OCI-LY1 (cell line): ENCODE results near the gene C2orf72.

ENCODE experiments used
- H2AFZ ChIP-seq: fragments of 200-600 bp; sonication (generic), shearing (Covaris generic); 2 replicates; pipeline ENCODE4 v1.6.0; 2014; ENCODE audit warnings: antibody characterized with exemption, mild to moderate bottlenecking, low read length
- H3F3A ChIP-seq: fragments of 200-600 bp; sonication (generic), shearing (Covaris generic); 2 replicates; pipeline ENCODE4 v1.6.0; 2014; ENCODE audit warnings: mild to moderate bottlenecking, antibody characterized with exemption, low read length, moderate library complexity; ENCODE audit not compliant: insufficient read depth
- H3K27ac ChIP-seq: fragments of 200-600 bp; sonication (generic); 2 replicates; pipeline ENCODE4 v1.5.1; 2014; ENCODE audit warnings: low read length, mixed run types, mild to moderate bottlenecking, low read depth; ENCODE audit not compliant: poor library complexity, severe bottlenecking
- H3K27me3 ChIP-seq: fragments of 200-600 bp; sonication (generic); 2 replicates; pipeline ENCODE4 v1.6.0; 2014; ENCODE audit warnings: antibody characterized with exemption, mild to moderate bottlenecking, low read length, moderate library complexity; ENCODE audit not compliant: insufficient read depth
- H3K36me3 ChIP-seq: fragments of 200-600 bp; sonication (generic); 2 replicates; pipeline ENCODE4 v1.6.1; 2014; ENCODE audit warnings: mild to moderate bottlenecking, antibody characterized with exemption, low read length, moderate library complexity, mixed read lengths; ENCODE audit not compliant: insufficient read depth
- H3K4me1 ChIP-seq: fragments of 200-600 bp; sonication (generic); 2 replicates; pipeline ENCODE4 v1.5.1; 2014; ENCODE audit warnings: mild to moderate bottlenecking, low read length, moderate library complexity; ENCODE audit not compliant: insufficient read depth, severe bottlenecking
- H3K4me2 ChIP-seq: fragments of 200-600 bp; sonication (generic), shearing (Covaris generic); 2 replicates; pipeline ENCODE4 v1.6.1; 2014; ENCODE audit warnings: low read length
- H3K4me3 ChIP-seq: fragments of 200-600 bp; sonication (generic); 2 replicates; pipeline ENCODE4 v1.5.1; 2014; ENCODE audit warnings: low read length, low read depth, mild to moderate bottlenecking, mixed read lengths; ENCODE audit not compliant: poor library complexity, severe bottlenecking
- H3K79me2 ChIP-seq: fragments of 200-600 bp; shearing (Covaris generic); 2 replicates; pipeline ENCODE4 v1.6.1; 2016; ENCODE audit warnings: mixed run types, low read length, mixed read lengths; ENCODE audit not compliant: insufficient read depth
- H3K9ac ChIP-seq: fragments of 200-600 bp; sonication (generic), shearing (Covaris generic); 2 replicates; pipeline ENCODE4 v1.6.1; 2014; ENCODE audit warnings: mild to moderate bottlenecking, low read length, mixed read lengths
- H3K9me2 ChIP-seq: fragments of 200-600 bp; sonication (generic), shearing (Covaris generic); 2 replicates; pipeline ENCODE4 v1.6.1; 2014; ENCODE audit warnings: low read depth, mild to moderate bottlenecking, low read length, mixed read lengths
- H3K9me3 ChIP-seq: fragments of 200-600 bp; shearing (Covaris generic); 2 replicates; pipeline ENCODE4 v1.6.1; 2014; ENCODE audit warnings: low read length, mixed read lengths
- H4K20me1 ChIP-seq: fragments of 200-600 bp; sonication (generic), shearing (Covaris generic); 2 replicates; pipeline ENCODE4 v1.6.0; 2016; ENCODE audit warnings: mild to moderate bottlenecking, low read length; ENCODE audit not compliant: insufficient read depth
- CTCF ChIP-seq: fragments of 200-600 bp; sonication (generic), shearing (Covaris generic); IDR thresholded peaks from 2 replicates; pipeline ENCODE4 v1.5.1; 2017; ENCODE audit warnings: mild to moderate bottlenecking, antibody characterized with exemption, low read length, moderate library complexity, mixed read lengths
- EZH2 ChIP-seq: fragments of 200-600 bp; sonication (generic), shearing (Covaris generic); IDR thresholded peaks from 2 replicates; pipeline ENCODE4 v1.8.0; 2017; ENCODE audit warnings: borderline replicate concordance, mixed run types, mild to moderate bottlenecking, antibody characterized with exemption, low read length, moderate library complexity, mixed read lengths

The C2orf72 gene

GRCh38 chr2:231046916-231047273 lies 9.6 kb downstream of the C2orf72 start:
- H3K9ac ChIP-seq: no peak overlapping the region
- no peaks in the 10 kb centered on the region for H4K20me1 ChIP-seq

GRCh38 chr2:231047274-231047922 lies 10.1 kb downstream of the C2orf72 start:
- Histone ChIP-seq H3K27me3 (0 out of 2 replicates have a peak, but pooled peaks cover 3% of the 10 kb centered on the region), H3F3A (no peaks in the 10 kb centered on the region), H2AFZ (no peak overlapping the region), H3K9ac (no peak overlapping the region), H3K9me3 (no peaks in the 10 kb centered on the region), H3K4me1 (peaks cover 3% of the 10 kb centered on the region), H3K9me2 (no peaks in the 10 kb centered on the region), H3K4me3 (no peak overlapping the region), H3K4me2 (no peak overlapping the region), H4K20me1 (no peaks in the 10 kb centered on the region), H3K27ac (no peak overlapping the region), H3K36me3 (no peaks in the 10 kb centered on the region), H3K79me2 (no peaks in the 10 kb centered on the region)
- TF ChIP-seq EZH2: no peak
- TF ChIP-seq CTCF: no peak

More at GRCh38 chr2:231046916-231047273, 9.6 kb downstream of the C2orf72 start:
- Histone ChIP-seq H3K27me3 (0 out of 2 replicates have a peak, but pooled peaks cover 6% of the 10 kb centered on the region), H3K27ac (no peak overlapping the region), H3K9me2 (no peaks in the 10 kb centered on the region), H3F3A (no peaks in the 10 kb centered on the region), H3K4me2 (no peak overlapping the region), H3K79me2 (no peaks in the 10 kb centered on the region), H3K36me3 (no peaks in the 10 kb centered on the region), H2AFZ (no peak overlapping the region), H3K4me3 (no peak overlapping the region), H3K9me3 (no peaks in the 10 kb centered on the region), H3K4me1 (no peaks in the 10 kb centered on the region)
- no peak for TF ChIP-seq EZH2
- no peak for TF ChIP-seq CTCF

GRCh38 chr2:231047923-231048915 lies 10.9 kb downstream of the C2orf72 start:
- H3K9ac ChIP-seq: no peak overlapping the region
- H3K27ac ChIP-seq: no peak overlapping the region
- H3K4me3 ChIP-seq: no peak overlapping the region
- no peaks in the 10 kb centered on the region for H3K36me3 ChIP-seq
- H3K9me2 ChIP-seq: no peaks in the 10 kb centered on the region
- H3F3A ChIP-seq: no peaks in the 10 kb centered on the region
- H4K20me1 ChIP-seq: no peaks in the 10 kb centered on the region
- H3K4me1 ChIP-seq: peaks cover 8% of the 10 kb centered on the region
- H2AFZ ChIP-seq: no peak overlapping the region
- H3K27me3 ChIP-seq: 0 out of 2 replicates have a peak, but pooled peaks cover 3% of the 10 kb centered on the region
- no peak for TF ChIP-seq EZH2
- TF ChIP-seq CTCF: no peak
- H3K9me3 ChIP-seq: no peaks in the 10 kb centered on the region
- H3K79me2 ChIP-seq: no peaks in the 10 kb centered on the region
- no peak overlapping the region for H3K4me2 ChIP-seq
